A673 (cell line): ENCODE measurements around the gene FRMD4A.

Source experiments
- EZH2 ChIP-seq: fragments of 200-600 bp; sonication (generic); IDR thresholded peaks from 2 replicates; pipeline ENCODE4 v1.6.1; 2017; ENCODE audit warnings: borderline replicate concordance, low read depth, mild to moderate bottlenecking, mixed read lengths, antibody characterized with exemption, low read length; ENCODE audit not compliant: poor library complexity, severe bottlenecking
- TF ChIP-seq, protein P1 (sequence below): fragments of 300-800, 200-600 bp; sonication (generic); conservative IDR thresholded peaks from 2 replicates; pipeline ENCODE4 v1.5.1; 2017; ENCODE audit warnings: low read depth, mild to moderate bottlenecking, antibody characterized with exemption, low read length, moderate library complexity, mixed read lengths

DNA sequence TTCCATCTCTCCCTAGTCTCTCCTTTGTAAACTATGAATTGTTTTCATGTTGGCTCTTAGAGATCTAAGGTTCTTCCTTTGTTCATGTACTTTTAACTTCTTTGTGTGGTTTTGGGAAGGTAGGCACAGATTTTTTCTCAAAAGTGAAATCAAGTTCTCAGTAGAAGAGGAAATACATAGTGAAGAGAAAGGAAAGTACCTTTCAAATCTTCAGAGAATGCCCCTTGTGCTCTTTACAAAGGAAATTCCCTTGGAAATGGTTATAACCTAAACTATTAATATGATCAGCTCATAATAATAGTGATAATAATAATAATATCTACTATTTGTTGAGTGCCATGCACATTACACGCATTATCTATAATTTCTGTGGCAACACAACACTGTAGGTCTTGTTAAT, 425.4 kb downstream of the FRMD4A start:
- TF ChIP-seq, protein P1, sequence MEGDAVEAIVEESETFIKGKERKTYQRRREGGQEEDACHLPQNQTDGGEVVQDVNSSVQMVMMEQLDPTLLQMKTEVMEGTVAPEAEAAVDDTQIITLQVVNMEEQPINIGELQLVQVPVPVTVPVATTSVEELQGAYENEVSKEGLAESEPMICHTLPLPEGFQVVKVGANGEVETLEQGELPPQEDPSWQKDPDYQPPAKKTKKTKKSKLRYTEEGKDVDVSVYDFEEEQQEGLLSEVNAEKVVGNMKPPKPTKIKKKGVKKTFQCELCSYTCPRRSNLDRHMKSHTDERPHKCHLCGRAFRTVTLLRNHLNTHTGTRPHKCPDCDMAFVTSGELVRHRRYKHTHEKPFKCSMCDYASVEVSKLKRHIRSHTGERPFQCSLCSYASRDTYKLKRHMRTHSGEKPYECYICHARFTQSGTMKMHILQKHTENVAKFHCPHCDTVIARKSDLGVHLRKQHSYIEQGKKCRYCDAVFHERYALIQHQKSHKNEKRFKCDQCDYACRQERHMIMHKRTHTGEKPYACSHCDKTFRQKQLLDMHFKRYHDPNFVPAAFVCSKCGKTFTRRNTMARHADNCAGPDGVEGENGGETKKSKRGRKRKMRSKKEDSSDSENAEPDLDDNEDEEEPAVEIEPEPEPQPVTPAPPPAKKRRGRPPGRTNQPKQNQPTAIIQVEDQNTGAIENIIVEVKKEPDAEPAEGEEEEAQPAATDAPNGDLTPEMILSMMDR, result no peak
- TF ChIP-seq EZH2, result no peak
